ENCODE data around the gene TGM2.

- TF ChIP-seq POLR2AphosphoS5 (IDR thresholded peaks at IDR 0.05) (no peak), POLR2A (IDR thresholded peaks at IDR 0.05; ENCODE audit: low read depth) (no peak), CTCF (IDR thresholded peaks at IDR 0.05) (no peak)
Measured at GRCh38 chr20:38159566-38159956, 5.5 kb downstream of the TGM2 start.

All from esophagus muscularis mucosa (tissue), 3 donors.